Lung (tissue), 12 donors: Measurements from ENCODE around the gene RASEF. TPM values are rescaled to one million over a fixed set of nuclear protein-coding genes. Genes with fewer than 3 reads are reported as not detected.
A peak's percentile ranks its signal among the peaks of the same experiment; 100 is the strongest.

ENCODE experiments used
- ATAC-seq: fragments of 200-7000 bp; cut with Tn5 transposase; one replicate; pipeline ENCODE4 v1.9.1; 2020; ENCODE audit warnings: moderate number of reproducible peaks; ENCODE audit not compliant: insufficient read depth, low FRiP score
- DNase-seq, 3 donors: peaks; one replicate each; pipeline ENCODE4 v3.0.0-alpha.2; 2013 to 2017
- H3K27ac ChIP-seq, 2 donors: one replicate each; pipeline ENCODE4 v1.5.1; 2013; ENCODE audit warnings: mild to moderate bottlenecking in 2 of 2, moderate library complexity in 2 of 2, control low read depth in 1 of 2, inconsistent platforms in 1 of 2, low read depth in 1 of 2, low read length in 1 of 2
- H3K27me3 ChIP-seq, 3 donors: one replicate each; pipeline ENCODE4 v1.5.1; 2013; ENCODE audit warnings: low read length in 2 of 3; ENCODE audit not compliant: control insufficient read depth in 3 of 3, insufficient read depth in 3 of 3
- H3K36me3 ChIP-seq, 4 donors: one replicate each; pipeline ENCODE4 v1.5.1; 2013; ENCODE audit warnings: low read length in 4 of 4, mild to moderate bottlenecking in 1 of 4, moderate library complexity in 1 of 4; ENCODE audit not compliant: control insufficient read depth in 4 of 4, insufficient read depth in 4 of 4
- H3K4me1 ChIP-seq, 5 donors: one replicate each; pipeline ENCODE4 v1.5.1; 2013; ENCODE audit warnings: low read length in 5 of 5, mild to moderate bottlenecking in 2 of 5, moderate library complexity in 1 of 5; ENCODE audit not compliant: control insufficient read depth in 5 of 5, insufficient read depth in 5 of 5
- H3K4me3 ChIP-seq: one replicate; pipeline ENCODE4 v1.5.1; 2013; ENCODE audit warnings: mild to moderate bottlenecking, control low read depth, moderate library complexity
- H3K9ac ChIP-seq, 2 donors: one replicate each; pipeline ENCODE4 v1.5.1; 2013; ENCODE audit warnings: low read length in 2 of 2, control low read depth in 1 of 2; ENCODE audit not compliant: insufficient read depth in 1 of 2
- H3K9me3 ChIP-seq, 4 donors: one replicate each; pipeline ENCODE4 v1.5.1; 2013; ENCODE audit warnings: low read length in 3 of 4, mild to moderate bottlenecking in 1 of 4, moderate library complexity in 1 of 4; ENCODE audit not compliant: control insufficient read depth in 4 of 4, insufficient read depth in 3 of 4
- CTCF ChIP-seq: IDR thresholded peaks from 2 replicates; pipeline ENCODE4 v1.5.1; 2012; ENCODE audit warnings: mild to moderate bottlenecking; ENCODE audit errors: control extremely low read depth, extremely low read depth
- WGBS, 2 donors: extraction: QIAGEN DNeasy Blood & Tissue Kit; methylation state at CpG; one replicate each; pipeline ENCODE4 v1.1.7; 2013; 5-methylcytosine and 5-hydroxymethylcytosine counted together
- polyA plus RNA-seq, 2 donors: library from polyadenylated mRNA; stranded (reverse); fragments of 200-250 nt; gene quantifications; one replicate each; pipeline ENCODE4 v1.2.1, GENCODE V29; 2013
- total RNA-seq, 2 donors: library from RNA; depleted of rRNA in 1 of 2; stranded (reverse); fragments of >200 nt in 1 of 2; gene quantifications; one replicate each; pipeline ENCODE4 v1.2.1, GENCODE V29; 2014 to 2021
- donor health status: control.
- donor health status: control.
- donor health status: Bipolar disorder and iron deficiency.
- donor health status: healthy.
- donor health status: DM: yes; HTN: yes; CAD: no.

The RASEF gene
- total and polyA plus RNA-seq, 4 donors: 5.2 to 23.6 (median 9.4) TPM

- peak; percentile 61 to 68 (median 61) for DNase-seq
- peaks cover 0 to 6% (median 3%) of the 10 kb centered on the region in 4 donors for H3K9me3 ChIP-seq
- peak overlapping the region; percentile 25 for H3K4me3 ChIP-seq
- peaks cover 0 to 28% (median 3%) of the 10 kb centered on the region in 5 donors for H3K4me1 ChIP-seq
- no peak for TF ChIP-seq CTCF
- peak overlapping the region in 1 of 2 donors; percentile 49 for H3K9ac ChIP-seq
- ATAC-seq: peak; percentile 5
- no peaks in the 10 kb centered on the region for H3K36me3 ChIP-seq
- H3K27me3 ChIP-seq: peaks cover 0 to 46% (median 24%) of the 10 kb centered on the region in 3 donors
- H3K27ac ChIP-seq: peak overlapping the region in 1 of 2 donors; percentile 54
- 2% methylated on average over 46 to 53 of the region's 53 CpGs for WGBS, 2 donors
Observed at GRCh38 chr9:83061990-83062650, 822 bp downstream of the RASEF start.

- Histone ChIP-seq H3K36me3 (no peaks in the 10 kb centered on the region), H3K9ac (no peak overlapping the region), H3K4me1 (peaks cover 0 to 28% (median 3%) of the 10 kb centered on the region in 5 donors), H3K4me3 (no peak overlapping the region), H3K9me3 (peaks cover 0 to 6% (median 3%) of the 10 kb centered on the region in 4 donors), H3K27me3 (peaks cover 0 to 41% (median 24%) of the 10 kb centered on the region in 3 donors), H3K27ac (peak overlapping the region in 1 of 2 donors; percentile 14)
- no peak for ATAC-seq
- 65 to 76% methylated on average over 2 of the region's 2 CpGs for WGBS, 2 donors
- no peak for DNase-seq
- TF ChIP-seq CTCF: no peak
Observed at GRCh38 chr9:83061036-83061435, 1.9 kb downstream of the RASEF start.

GRCh38 chr9:83060556-83060955 lies 2.4 kb downstream of the RASEF start:
- DNase-seq: peak in 2 of 3 donors; percentile 35 to 41
- Histone ChIP-seq H3K27ac (no peak overlapping the region), H3K4me3 (no peak overlapping the region), H3K9me3 (peaks cover 0 to 6% (median 3%) of the 10 kb centered on the region in 4 donors), H3K36me3 (no peaks in the 10 kb centered on the region), H3K27me3 (peaks cover 0 to 40% (median 24%) of the 10 kb centered on the region in 3 donors), H3K9ac (no peak overlapping the region), H3K4me1 (peaks cover 0 to 28% (median 3%) of the 10 kb centered on the region in 5 donors)
- 68 to 78% methylated on average over 3 of the region's 3 CpGs for WGBS, 2 donors
- no peak for TF ChIP-seq CTCF
- no peak for ATAC-seq
